ENCODE data around the gene DST.

- TF ChIP-seq, protein P1, sequence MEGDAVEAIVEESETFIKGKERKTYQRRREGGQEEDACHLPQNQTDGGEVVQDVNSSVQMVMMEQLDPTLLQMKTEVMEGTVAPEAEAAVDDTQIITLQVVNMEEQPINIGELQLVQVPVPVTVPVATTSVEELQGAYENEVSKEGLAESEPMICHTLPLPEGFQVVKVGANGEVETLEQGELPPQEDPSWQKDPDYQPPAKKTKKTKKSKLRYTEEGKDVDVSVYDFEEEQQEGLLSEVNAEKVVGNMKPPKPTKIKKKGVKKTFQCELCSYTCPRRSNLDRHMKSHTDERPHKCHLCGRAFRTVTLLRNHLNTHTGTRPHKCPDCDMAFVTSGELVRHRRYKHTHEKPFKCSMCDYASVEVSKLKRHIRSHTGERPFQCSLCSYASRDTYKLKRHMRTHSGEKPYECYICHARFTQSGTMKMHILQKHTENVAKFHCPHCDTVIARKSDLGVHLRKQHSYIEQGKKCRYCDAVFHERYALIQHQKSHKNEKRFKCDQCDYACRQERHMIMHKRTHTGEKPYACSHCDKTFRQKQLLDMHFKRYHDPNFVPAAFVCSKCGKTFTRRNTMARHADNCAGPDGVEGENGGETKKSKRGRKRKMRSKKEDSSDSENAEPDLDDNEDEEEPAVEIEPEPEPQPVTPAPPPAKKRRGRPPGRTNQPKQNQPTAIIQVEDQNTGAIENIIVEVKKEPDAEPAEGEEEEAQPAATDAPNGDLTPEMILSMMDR (IDR thresholded peaks at IDR 0.05), result no peak
- no peak for TF ChIP-seq POLR2A (IDR thresholded peaks at IDR 0.05)
- TF ChIP-seq EP300 (IDR thresholded peaks at IDR 0.05), result no peak
- no peak for TF ChIP-seq POLR2AphosphoS5 (IDR thresholded peaks at IDR 0.05)
Observed at GRCh38 chr6:56649782-56650181, 7.1 kb upstream of the DST start.
